ENCODE measurements around the gene SH3RF3.

DNA sequence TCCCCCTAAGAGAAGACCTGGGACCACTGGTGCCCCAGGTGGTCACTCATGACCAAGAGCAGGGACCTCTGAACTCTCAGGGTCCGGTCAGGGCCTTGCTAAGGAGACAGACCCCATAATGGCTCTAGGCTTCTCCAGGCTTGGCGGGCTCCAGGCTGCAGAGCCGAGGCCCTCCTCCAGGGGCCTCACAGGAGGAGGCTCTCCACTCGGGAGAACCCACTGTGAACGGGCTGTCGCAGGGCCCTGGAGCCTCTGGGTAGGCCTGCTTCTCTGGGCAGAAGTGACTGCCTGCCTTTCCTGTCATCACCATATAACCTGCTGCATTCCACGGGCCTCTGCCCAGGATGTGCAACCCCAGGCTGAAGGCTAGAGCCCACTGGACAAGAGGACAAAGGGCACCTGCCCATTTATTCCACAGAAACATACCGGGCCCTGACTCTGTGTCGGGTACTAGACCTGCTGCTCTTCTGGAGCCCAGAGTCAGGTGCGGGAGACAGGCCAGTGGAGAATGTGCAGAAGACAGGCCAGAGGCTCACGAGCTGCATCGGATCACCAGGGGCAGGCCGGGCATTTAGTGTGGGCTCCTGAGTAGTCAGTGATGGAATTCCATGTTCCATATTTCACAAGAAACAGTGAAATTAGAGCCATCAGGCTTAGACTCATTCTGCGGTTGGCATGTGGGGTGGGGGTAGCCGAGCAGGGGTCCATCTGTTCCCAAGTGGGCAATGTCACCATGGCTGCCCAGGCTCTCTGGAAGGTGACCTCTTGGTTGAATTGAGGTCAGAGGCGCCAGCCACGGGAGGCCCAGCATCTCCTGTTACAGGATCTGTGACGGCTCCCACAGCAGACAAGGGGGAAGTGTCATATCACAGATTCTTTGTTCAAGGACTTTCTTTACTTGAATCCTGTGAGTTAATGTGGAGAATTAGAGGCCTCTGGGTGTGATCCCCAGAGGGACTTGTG lies 220.8 kb downstream of the SH3RF3 start:
- no peak for TF ChIP-seq MAX (IDR thresholded peaks at IDR 0.05; ENCODE audit: low read depth, low read length)
- TF ChIP-seq, protein P1, sequence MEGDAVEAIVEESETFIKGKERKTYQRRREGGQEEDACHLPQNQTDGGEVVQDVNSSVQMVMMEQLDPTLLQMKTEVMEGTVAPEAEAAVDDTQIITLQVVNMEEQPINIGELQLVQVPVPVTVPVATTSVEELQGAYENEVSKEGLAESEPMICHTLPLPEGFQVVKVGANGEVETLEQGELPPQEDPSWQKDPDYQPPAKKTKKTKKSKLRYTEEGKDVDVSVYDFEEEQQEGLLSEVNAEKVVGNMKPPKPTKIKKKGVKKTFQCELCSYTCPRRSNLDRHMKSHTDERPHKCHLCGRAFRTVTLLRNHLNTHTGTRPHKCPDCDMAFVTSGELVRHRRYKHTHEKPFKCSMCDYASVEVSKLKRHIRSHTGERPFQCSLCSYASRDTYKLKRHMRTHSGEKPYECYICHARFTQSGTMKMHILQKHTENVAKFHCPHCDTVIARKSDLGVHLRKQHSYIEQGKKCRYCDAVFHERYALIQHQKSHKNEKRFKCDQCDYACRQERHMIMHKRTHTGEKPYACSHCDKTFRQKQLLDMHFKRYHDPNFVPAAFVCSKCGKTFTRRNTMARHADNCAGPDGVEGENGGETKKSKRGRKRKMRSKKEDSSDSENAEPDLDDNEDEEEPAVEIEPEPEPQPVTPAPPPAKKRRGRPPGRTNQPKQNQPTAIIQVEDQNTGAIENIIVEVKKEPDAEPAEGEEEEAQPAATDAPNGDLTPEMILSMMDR (IDR thresholded peaks at IDR 0.05; ENCODE audit: low read depth, low read length) = no peak
- TF ChIP-seq POLR2A (IDR thresholded peaks at IDR 0.05; ENCODE audit: extremely low read depth, insufficient read length) = no peak

Measured in NB4 (cell line).